ENCODE results near the gene FOXJ3.

Gene FOXJ3

DNA sequence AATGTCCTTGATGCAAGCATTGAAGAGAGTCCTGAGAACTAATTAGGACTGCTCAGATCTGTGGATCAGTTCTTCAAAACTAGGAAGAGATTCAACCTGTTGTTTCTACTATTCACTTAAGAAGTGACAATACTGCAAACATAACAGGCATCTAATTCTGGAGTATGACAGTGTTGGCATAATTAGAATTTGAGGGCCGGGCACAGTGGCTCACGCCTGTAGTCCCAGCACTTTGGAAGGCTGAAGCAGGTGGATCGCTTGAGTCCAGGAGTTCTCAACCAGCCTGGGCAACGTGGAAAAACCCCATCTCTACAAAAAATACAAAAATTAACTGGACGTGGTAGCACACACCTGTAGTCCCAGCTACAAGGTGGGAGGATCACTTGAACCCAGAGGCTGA lies 8.0 kb upstream of the FOXJ3 start:
- TF ChIP-seq CTCF (IDR thresholded peaks at IDR 0.05): no peak

DNA sequence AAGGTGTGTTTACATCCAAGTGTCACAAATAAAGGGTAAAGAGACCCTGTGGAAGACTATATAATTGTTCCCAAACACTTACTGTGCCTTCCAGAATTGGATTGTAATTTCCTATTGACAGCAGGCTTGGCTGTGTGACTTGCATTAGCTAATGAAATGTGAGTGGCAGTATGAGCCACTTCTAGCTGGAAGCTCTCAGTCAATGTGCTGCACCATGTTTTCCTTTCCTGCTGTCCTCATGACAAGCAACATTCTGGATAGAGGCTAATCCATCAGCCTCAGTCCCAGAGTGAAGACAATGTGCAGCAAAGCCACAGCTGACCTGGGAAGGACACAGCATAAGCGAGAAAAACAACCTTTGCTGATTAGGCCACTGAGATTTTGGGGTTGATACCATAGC lies 5.9 kb upstream of the FOXJ3 start:
- TF ChIP-seq CTCF (IDR thresholded peaks at IDR 0.05): no peak

DNA sequence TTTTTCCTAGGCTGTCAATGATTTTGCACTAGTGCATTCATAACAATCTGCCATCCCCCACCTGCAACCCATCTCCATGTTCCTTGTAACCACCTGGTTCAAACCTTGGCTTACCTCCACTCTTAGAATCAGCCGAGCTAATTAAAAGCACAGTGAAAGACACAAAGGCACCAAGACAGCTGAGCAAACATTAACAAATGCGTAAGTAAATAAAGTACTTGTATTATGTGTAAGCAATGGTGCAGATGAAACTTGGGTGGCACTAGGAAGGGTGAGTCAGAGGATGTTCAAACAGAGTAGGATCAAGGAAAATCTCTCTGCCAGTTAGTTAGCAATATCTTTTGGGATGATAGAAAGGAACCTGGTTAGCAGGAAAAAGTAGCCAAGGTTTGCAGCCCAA lies 5.1 kb upstream of the FOXJ3 start:
- TF ChIP-seq CTCF (IDR thresholded peaks at IDR 0.05): no peak

DNA sequence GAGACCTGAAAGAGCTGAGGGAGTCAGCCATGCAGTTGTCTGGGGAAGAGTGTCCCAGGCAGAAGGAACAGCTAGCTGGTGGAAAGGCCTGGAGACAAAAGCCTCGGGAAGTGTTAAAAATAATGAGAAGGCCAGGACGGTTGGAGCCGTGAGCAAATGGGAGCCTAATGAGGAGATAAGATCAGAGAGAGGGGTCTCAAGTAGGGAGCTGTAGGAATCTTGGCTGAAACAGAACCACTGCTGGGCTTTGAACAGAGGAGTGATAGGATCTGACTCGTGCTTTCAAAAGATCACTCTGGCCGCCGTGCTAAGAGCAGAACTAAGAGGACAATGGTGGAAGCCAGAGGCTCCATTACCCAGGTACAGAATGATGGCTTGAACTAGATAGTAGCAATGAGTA lies 1.9 kb upstream of the FOXJ3 start:
- no peak for TF ChIP-seq CTCF (IDR thresholded peaks at IDR 0.05)

DNA sequence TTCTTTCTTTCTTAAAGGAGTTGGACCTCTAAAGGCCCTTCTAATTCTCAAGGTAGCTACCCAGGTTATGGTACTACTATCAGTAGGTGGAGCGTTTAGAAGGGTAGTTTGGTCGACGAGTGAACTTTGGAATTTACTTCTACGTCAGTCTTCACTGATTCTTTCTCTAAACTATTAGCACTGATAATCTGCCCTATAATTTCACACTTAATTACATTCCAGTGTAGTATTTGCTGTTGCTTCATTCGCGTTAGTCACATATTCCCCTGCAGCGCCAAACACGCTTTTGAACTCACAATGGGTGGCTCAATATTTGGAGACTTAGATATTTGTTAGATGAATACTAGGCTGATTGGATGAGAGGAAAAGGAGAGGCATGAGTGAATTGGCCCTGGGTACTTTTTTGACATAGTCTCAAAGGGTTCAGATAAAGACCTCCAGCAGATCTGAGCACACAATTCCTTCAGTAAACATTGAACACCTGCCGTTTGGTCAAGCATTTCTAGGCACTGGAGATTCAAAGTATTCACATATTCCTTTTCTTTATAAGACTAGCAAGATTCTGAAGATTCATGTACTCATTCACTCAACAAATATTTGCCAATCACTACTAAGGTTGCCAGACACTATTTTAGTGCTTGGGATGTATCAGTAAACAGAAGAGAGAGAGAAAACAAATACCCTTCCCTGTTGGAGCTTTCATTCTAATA lies 929 bp upstream of the FOXJ3 start:
- no peak for TF ChIP-seq CTCF (IDR thresholded peaks at IDR 0.05)

GRCh38 chr1:42334240-42335049 lies 590 bp downstream of the FOXJ3 start:
- TF ChIP-seq CTCF (IDR thresholded peaks at IDR 0.05): no peak

DNA sequence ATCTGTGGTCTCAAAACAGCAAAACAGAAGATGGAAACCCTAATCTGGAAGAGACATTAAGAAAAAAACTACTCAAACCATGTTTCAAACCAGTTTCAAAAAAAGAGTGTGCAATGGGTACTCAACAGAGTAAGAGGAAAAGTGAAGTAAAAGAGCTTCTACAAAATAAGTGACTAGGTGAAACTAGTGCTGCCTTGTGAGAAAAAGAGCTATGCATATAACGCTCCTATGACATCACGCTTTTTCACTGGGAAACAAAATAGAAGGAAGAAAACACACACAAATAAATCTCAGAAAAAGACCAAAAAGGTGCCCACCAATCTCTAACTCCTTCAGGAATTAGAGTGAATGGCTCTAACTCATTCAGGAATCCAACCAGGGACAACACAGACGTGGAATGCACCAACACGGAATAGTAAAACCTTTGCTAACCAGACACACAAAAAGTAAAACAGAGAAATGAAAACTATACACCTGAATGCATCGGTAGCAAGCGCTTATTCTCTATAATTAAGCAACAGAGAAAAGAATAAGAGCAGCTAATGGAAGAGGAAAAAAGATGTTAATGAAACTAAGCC lies 1.3 kb downstream of the FOXJ3 start:
- TF ChIP-seq CTCF (IDR thresholded peaks at IDR 0.05): no peak

Measured in LNCAP (cell line).